Calu3 (cell line): Measurements from ENCODE around the gene SLC35E1. TPM values are rescaled to one million over a fixed set of nuclear protein-coding genes. Genes with fewer than 3 reads are reported as not detected.

ENCODE experiments used
- BruUV-seq: library from RNA; stranded (reverse); fragments of 400-500 nt; replicated peaks from 2 replicates; lab custom pipeline; 2021; lab: Mats Ljungman, UMichigan
- CTCF ChIA-PET: fragments of 300-600 bp; sonication (Branson Sonifier 250); formaldehyde crosslinking; loops from one replicate; lab custom pipeline; 2022; ENCODE audit warnings: antibody characterized with exemption; lab: Charles Lee
- DNase-seq: peaks from one replicate; pipeline ENCODE4 v3.0.0; 2022
- H3K27ac Mint-ChIP-seq: one replicate; pipeline ENCODE4 v1.8.0; 2022; ENCODE audit warnings: mixed read lengths; ENCODE audit not compliant: unreplicated experiment
- H3K27me3 Mint-ChIP-seq: one replicate; pipeline ENCODE4 v1.8.0; 2022; ENCODE audit warnings: mixed read lengths; ENCODE audit not compliant: unreplicated experiment
- H3K36me3 Mint-ChIP-seq: one replicate; pipeline ENCODE4 v1.8.0; 2022; ENCODE audit warnings: mild to moderate bottlenecking, moderate library complexity, mixed read lengths; ENCODE audit not compliant: insufficient read depth, unreplicated experiment
- H3K4me1 Mint-ChIP-seq: one replicate; pipeline ENCODE4 v1.8.0; 2022; ENCODE audit warnings: mild to moderate bottlenecking, low read depth, mixed read lengths; ENCODE audit not compliant: unreplicated experiment
- H3K4me3 Mint-ChIP-seq: one replicate; pipeline ENCODE4 v1.8.0; 2022; ENCODE audit warnings: mild to moderate bottlenecking, low read depth, moderate library complexity, mixed read lengths; ENCODE audit not compliant: unreplicated experiment
- H3K9me3 Mint-ChIP-seq: one replicate; pipeline ENCODE4 v1.8.0; 2022; ENCODE audit warnings: low read depth, mixed read lengths; ENCODE audit not compliant: unreplicated experiment
- intact Hi-C: fragments of 100-400 bp; cut with micrococcal nuclease; formaldehyde crosslinking; loops from one replicate; pipeline ENCODE4 v1.10.0; 2022; ENCODE audit not compliant: unreplicated experiment
- total RNA-seq: library from RNA; stranded (reverse); gene quantifications from 2 replicates; pipeline ENCODE4 v1.2.3, GENCODE V29; 2022
- TF ChIP-seq, protein P1 (sequence below): fragments of 200-600 bp; IDR thresholded peaks from one replicate; pipeline ENCODE4 v1.8.0; 2022; ENCODE audit warnings: antibody characterized with exemption; ENCODE audit not compliant: unreplicated experiment

Gene SLC35E1
- total RNA-seq, 1 experiment from 2014 or later, result 46.4 TPM

DNA sequence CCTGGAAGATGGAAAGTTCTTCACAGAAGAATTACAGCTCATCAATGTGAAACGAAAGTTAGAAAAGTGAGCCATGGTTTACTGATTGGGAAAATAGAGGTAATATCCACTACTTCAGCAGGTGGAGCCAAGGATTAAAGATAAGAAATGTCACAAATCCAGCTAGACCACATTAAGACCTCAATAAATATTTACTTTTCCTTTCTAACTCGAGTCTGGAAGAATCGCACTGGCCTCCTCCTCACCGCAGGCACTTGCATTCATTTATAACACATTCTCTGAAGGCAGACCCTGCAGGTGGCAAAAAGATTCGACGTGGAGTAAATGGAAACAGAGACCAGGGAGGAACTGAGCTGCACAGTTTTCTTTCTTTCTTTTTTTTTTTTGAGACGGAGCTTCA is 7.4 kb downstream of the SLC35E1 start:
- intact Hi-C loops, result no loop called here
- Mint-ChIP-seq H3K27ac (no peak overlapping the region), H3K4me1 (peaks cover 15% of the 10 kb centered on the region), H3K36me3 (peaks cover 54% of the 10 kb centered on the region), H3K27me3 (no peaks in the 10 kb centered on the region), H3K4me3 (no peak overlapping the region), H3K9me3 (no peaks in the 10 kb centered on the region)
- no TSS peak for BruUV-seq
- CTCF ChIA-PET, result interaction anchor here (1.0 kb wide), 1 partner anchor 188 kb away, joined by 3 read pairs; no protein-coding TSS in a partner anchor
- TF ChIP-seq, protein P1, sequence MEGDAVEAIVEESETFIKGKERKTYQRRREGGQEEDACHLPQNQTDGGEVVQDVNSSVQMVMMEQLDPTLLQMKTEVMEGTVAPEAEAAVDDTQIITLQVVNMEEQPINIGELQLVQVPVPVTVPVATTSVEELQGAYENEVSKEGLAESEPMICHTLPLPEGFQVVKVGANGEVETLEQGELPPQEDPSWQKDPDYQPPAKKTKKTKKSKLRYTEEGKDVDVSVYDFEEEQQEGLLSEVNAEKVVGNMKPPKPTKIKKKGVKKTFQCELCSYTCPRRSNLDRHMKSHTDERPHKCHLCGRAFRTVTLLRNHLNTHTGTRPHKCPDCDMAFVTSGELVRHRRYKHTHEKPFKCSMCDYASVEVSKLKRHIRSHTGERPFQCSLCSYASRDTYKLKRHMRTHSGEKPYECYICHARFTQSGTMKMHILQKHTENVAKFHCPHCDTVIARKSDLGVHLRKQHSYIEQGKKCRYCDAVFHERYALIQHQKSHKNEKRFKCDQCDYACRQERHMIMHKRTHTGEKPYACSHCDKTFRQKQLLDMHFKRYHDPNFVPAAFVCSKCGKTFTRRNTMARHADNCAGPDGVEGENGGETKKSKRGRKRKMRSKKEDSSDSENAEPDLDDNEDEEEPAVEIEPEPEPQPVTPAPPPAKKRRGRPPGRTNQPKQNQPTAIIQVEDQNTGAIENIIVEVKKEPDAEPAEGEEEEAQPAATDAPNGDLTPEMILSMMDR, result no peak
- peak; percentile 7 for DNase-seq

DNA sequence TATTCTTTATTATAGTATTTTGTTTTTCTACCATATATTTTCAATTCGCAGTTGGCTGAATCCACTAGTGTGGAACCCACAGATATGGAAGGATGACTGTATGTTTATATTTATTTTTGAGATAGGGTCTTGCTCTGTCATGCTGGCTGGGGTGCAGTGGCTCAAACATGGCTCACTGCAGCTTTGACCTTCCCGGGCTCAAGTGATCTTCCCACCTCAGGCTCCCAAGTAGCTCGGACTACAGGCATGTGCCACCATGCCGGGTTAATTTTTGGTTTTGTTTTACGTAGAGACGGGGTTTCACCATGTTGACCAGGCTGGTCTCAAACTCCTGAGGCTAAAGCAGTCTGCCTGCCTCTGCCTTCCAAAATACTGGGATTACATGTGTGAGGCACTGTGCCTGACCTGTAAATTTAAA is 9.6 kb downstream of the SLC35E1 start:
- no TSS peak for BruUV-seq
- no peaks in the 10 kb centered on the region for H3K9me3 Mint-ChIP-seq
- TF ChIP-seq, protein P1, result no peak
- peaks cover 59% of the 10 kb centered on the region for H3K36me3 Mint-ChIP-seq
- H3K4me3 Mint-ChIP-seq, result no peak overlapping the region
- H3K27ac Mint-ChIP-seq, result no peak overlapping the region
- CTCF ChIA-PET, result interaction anchor here (0.5 kb wide), 1 partner anchor 563 kb away, joined by 4 read pairs; no protein-coding TSS in a partner anchor
- H3K4me1 Mint-ChIP-seq, result no peaks in the 10 kb centered on the region
- intact Hi-C loops, result no loop called here
- H3K27me3 Mint-ChIP-seq, result no peaks in the 10 kb centered on the region
- no peak for DNase-seq

DNA sequence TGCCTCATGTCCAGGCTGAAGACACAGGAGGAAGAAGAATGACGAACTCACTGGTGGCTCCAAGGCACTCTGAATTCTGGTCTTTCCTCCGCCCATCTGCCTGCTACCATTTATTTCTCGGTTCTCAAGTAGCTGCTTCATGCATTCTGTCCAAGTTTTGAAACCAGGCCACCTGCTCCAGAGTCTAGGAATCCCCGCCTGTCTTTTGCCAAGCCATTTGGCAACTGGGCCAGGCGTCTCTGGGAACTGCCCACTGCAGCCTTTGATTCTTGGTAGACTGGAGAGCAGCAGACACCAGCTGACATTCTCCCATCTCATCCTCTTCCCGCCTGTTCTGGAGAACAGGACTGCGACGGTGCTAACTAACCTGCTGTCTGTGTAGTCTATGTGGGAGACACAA is 10.8 kb downstream of the SLC35E1 start:
- BruUV-seq, result no TSS peak
- CTCF ChIA-PET, result no interaction called here
- Mint-ChIP-seq H3K4me3 (no peak overlapping the region), H3K9me3 (no peaks in the 10 kb centered on the region), H3K36me3 (peaks cover 58% of the 10 kb centered on the region), H3K27ac (no peak overlapping the region), H3K27me3 (no peaks in the 10 kb centered on the region), H3K4me1 (no peaks in the 10 kb centered on the region)
- intact Hi-C loops, result no loop called here
- no peak for DNase-seq
- TF ChIP-seq, protein P1, result no peak

DNA sequence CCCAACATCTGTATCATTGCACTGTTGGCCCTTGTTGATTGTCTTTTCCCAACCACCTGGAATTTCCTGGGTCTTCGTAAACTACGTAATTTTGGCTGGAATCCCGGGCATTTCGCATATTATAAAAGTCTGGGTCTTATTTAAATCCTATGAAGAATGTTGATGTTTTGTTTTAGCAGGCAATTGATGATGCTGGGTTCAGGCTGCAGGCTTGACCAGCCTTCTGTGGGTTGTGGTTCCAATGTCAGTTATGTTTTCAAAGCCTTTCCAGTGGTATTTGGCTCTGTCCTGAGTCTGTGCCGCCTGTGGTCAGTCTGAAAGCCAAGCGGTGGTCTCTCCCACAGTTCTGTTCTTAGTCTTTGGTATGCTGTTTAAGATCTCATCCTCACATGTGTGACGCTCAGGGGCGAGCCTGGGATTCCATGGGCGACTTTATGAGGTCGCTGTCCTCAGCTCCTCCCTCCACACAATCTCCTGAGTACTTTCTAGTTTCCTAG is 12.4 kb downstream of the SLC35E1 start:
- Mint-ChIP-seq H3K36me3 (peaks cover 50% of the 10 kb centered on the region), H3K27ac (no peak overlapping the region), H3K4me1 (no peaks in the 10 kb centered on the region), H3K4me3 (no peak overlapping the region), H3K9me3 (no peaks in the 10 kb centered on the region), H3K27me3 (no peaks in the 10 kb centered on the region)
- no TSS peak for BruUV-seq
- DNase-seq, result no peak
- intact Hi-C loops, result no loop called here
- CTCF ChIA-PET, result interaction anchor here (0.6 kb wide), 1 partner anchor 14 kb away, joined by 3 read pairs; no protein-coding TSS in a partner anchor
- TF ChIP-seq, protein P1, result no peak
